ENCODE measurements around the gene M1AP. TPM values are rescaled to one million over a fixed set of nuclear protein-coding genes. Genes with fewer than 3 reads are reported as not detected.
A peak's percentile ranks its signal among the peaks of the same experiment; 100 is the strongest.

The M1AP gene
- polyA plus RNA-seq, 1 of the 3 experiments (the other 2 are of a cell fraction) = 0.02 TPM

GRCh38 chr2:74544634-74545033, 103.5 kb downstream of the M1AP start:
- POLR2A ChIA-PET = interaction anchor here (1.6 kb wide), 1 partner anchor 72 kb away, joined by 4 read pairs; the partner anchor contains the start of gene MRPL53

DNA sequence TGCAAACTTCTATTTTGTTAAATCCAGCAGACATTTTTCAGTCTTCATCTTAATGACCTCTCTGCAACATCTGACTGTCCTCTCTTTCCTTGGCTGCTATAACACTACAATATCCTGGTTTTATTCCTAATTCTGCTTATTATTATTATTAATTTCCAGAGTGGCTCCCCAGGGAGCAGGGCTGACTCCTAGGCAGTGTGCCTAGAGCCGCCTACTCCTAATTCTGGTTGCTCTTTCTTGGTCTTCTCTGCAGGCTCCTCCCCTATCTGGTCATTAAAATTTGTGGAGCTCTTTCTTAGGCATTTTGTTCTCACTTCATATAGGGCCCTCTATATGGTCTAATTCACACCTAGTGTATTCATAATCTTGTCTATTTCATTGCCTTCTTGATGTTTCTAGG, 105.2 kb downstream of the M1AP start:
- Histone ChIP-seq H2AFZ (ENCODE audit: low read depth) (no peak overlapping the region), H3K4me2 (no peak overlapping the region), H3F3A (replicated peaks; ENCODE audit: insufficient read depth) (peaks cover 7% of the 10 kb centered on the region), H3K9ac (no peak overlapping the region), H3K36me3 (replicated peaks in 1 of 2; ENCODE audit: control insufficient read depth in 1 of 2, insufficient read depth in 2 of 2, low read length in 1 of 2) (peaks cover 3% of the 10 kb centered on the region in 2 experiments), H3K9me2 (no peaks in the 10 kb centered on the region), H3K9me3 (no peaks in the 10 kb centered on the region), H3K79me2 (ENCODE audit: insufficient read depth) (no peaks in the 10 kb centered on the region), H3K4me3 (ENCODE audit: low read depth in 2 of 2, low read length in 1 of 2) (no peak overlapping the region), H3K27ac (ENCODE audit: low read depth in 2 of 2, low read length in 1 of 2) (no peak overlapping the region), H3K4me1 (ENCODE audit: control insufficient read depth in 1 of 2, insufficient read depth in 2 of 2, low read depth in 1 of 2, low read length in 1 of 2) (no peaks in the 10 kb centered on the region), H4K20me1 (ENCODE audit: insufficient read depth) (no peaks in the 10 kb centered on the region), H3K27me3 (ENCODE audit: insufficient read depth) (no peaks in the 10 kb centered on the region)
- 95% methylated on average over 1 of the region's 1 CpG for WGBS (ENCODE audit: low lambda C conversion rate)
- CTCF ChIA-PET = interaction anchor here (1.3 to 5.6 kb wide), 2 partner anchors 10 to 41 kb away, joined by 3 to 26 read pairs; no protein-coding TSS in a partner anchor
- TF ChIP-seq ELF1 (IDR thresholded peaks at IDR 0.05) (no peak), SIN3A (IDR thresholded peaks at IDR 0.05; ENCODE audit: borderline replicate concordance, low read depth, low read length) (no peak), TEAD4 (IDR thresholded peaks at IDR 0.05; ENCODE audit: borderline replicate concordance, insufficient read depth) (no peak), POLR2AphosphoS5 (IDR thresholded peaks at IDR 0.05; ENCODE audit: low read depth, low read length) (no peak), FOXJ3 (CRISPR knock-in tag; IDR thresholded peaks at IDR 0.05) (no peak), ZBTB33 (IDR thresholded peaks at IDR 0.05; ENCODE audit: borderline replicate concordance, low read depth) (no peak), YY1 (IDR thresholded peaks at IDR 0.05; ENCODE audit: low read depth) (no peak), GATA2 (CRISPR knock-in tag; IDR thresholded peaks at IDR 0.05) (no peak), JUND (IDR thresholded peaks at IDR 0.05) (no peak)
- TF ChIP-seq, protein P1, sequence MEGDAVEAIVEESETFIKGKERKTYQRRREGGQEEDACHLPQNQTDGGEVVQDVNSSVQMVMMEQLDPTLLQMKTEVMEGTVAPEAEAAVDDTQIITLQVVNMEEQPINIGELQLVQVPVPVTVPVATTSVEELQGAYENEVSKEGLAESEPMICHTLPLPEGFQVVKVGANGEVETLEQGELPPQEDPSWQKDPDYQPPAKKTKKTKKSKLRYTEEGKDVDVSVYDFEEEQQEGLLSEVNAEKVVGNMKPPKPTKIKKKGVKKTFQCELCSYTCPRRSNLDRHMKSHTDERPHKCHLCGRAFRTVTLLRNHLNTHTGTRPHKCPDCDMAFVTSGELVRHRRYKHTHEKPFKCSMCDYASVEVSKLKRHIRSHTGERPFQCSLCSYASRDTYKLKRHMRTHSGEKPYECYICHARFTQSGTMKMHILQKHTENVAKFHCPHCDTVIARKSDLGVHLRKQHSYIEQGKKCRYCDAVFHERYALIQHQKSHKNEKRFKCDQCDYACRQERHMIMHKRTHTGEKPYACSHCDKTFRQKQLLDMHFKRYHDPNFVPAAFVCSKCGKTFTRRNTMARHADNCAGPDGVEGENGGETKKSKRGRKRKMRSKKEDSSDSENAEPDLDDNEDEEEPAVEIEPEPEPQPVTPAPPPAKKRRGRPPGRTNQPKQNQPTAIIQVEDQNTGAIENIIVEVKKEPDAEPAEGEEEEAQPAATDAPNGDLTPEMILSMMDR (IDR thresholded peaks at IDR 0.05) = no peak
- TF ChIP-seq, protein P2, sequence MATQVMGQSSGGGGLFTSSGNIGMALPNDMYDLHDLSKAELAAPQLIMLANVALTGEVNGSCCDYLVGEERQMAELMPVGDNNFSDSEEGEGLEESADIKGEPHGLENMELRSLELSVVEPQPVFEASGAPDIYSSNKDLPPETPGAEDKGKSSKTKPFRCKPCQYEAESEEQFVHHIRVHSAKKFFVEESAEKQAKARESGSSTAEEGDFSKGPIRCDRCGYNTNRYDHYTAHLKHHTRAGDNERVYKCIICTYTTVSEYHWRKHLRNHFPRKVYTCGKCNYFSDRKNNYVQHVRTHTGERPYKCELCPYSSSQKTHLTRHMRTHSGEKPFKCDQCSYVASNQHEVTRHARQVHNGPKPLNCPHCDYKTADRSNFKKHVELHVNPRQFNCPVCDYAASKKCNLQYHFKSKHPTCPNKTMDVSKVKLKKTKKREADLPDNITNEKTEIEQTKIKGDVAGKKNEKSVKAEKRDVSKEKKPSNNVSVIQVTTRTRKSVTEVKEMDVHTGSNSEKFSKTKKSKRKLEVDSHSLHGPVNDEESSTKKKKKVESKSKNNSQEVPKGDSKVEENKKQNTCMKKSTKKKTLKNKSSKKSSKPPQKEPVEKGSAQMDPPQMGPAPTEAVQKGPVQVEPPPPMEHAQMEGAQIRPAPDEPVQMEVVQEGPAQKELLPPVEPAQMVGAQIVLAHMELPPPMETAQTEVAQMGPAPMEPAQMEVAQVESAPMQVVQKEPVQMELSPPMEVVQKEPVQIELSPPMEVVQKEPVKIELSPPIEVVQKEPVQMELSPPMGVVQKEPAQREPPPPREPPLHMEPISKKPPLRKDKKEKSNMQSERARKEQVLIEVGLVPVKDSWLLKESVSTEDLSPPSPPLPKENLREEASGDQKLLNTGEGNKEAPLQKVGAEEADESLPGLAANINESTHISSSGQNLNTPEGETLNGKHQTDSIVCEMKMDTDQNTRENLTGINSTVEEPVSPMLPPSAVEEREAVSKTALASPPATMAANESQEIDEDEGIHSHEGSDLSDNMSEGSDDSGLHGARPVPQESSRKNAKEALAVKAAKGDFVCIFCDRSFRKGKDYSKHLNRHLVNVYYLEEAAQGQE (IDR thresholded peaks at IDR 0.05; ENCODE audit: low read depth, low read length) = no peak
- POLR2A ChIA-PET = no interaction called here
- no peak for DNase-seq

More at GRCh38 chr2:74544634-74545033, 103.5 kb downstream of the M1AP start:
- Histone ChIP-seq H3K9me2 (no peaks in the 10 kb centered on the region), H3K4me3 (ENCODE audit: low read depth in 2 of 2, low read length in 1 of 2) (no peak overlapping the region), H3K9me3 (no peaks in the 10 kb centered on the region), H3K4me2 (no peak overlapping the region), H2AFZ (ENCODE audit: low read depth) (no peak overlapping the region), H3K36me3 (replicated peaks in 1 of 2; ENCODE audit: control insufficient read depth in 1 of 2, insufficient read depth in 2 of 2, low read length in 1 of 2) (peaks cover 3% of the 10 kb centered on the region in 2 experiments), H3K79me2 (ENCODE audit: insufficient read depth) (peaks cover 4% of the 10 kb centered on the region; the same call in 1 of the 2 replicates), H3K9ac (no peak overlapping the region), H3K4me1 (ENCODE audit: control insufficient read depth in 1 of 2, insufficient read depth in 2 of 2, low read depth in 1 of 2, low read length in 1 of 2) (peaks cover 2 to 11% of the 10 kb centered on the region in 2 experiments; a peak in 3 of 4 replicates), H3K27ac (ENCODE audit: low read depth in 2 of 2, low read length in 1 of 2) (no peak overlapping the region), H3F3A (replicated peaks; ENCODE audit: insufficient read depth) (peaks cover 7% of the 10 kb centered on the region), H3K27me3 (ENCODE audit: insufficient read depth) (no peaks in the 10 kb centered on the region), H4K20me1 (ENCODE audit: insufficient read depth) (no peaks in the 10 kb centered on the region)
- TF ChIP-seq, protein P1 (IDR thresholded peaks at IDR 0.05) = peak; percentile 13; the same call in 1 of the 2 replicates
- TF ChIP-seq RCOR1 (IDR thresholded peaks at IDR 0.05; ENCODE audit: low read length) (no peak), RAD21 (IDR thresholded peaks at IDR 0.05; ENCODE audit: low read length) (no peak)
- CTCF ChIA-PET = interaction anchor here (1.2 to 5.6 kb wide), 3 partner anchors 12 to 79 kb away, joined by 3 to 26 read pairs (median 7); partner anchors contain the start of gene MOGS
- WGBS (ENCODE audit: low lambda C conversion rate) = 94% methylated on average over 3 of the region's 3 CpGs
- DNase-seq = no peak

Measured in SK-N-SH (cell line).